T-helper 2 cell treated with Interferon-gamma antibody and Interleukin-4, amounts not matched to agents 5 μg/mL and 100 μg/mL, for 36 hours (primary cell): ENCODE results near the gene BASP1.
A peak's percentile ranks its signal among the peaks of the same experiment; 100 is the strongest.
"Not testable (repeated sequence)": the region's sequence is repeated elsewhere in the genome, so short reads cannot be mapped to it uniquely, and the experiment has no call there.

Experiments used
- DNase-seq: peaks from one replicate; pipeline ENCODE4 v3.0.0; 2021; ENCODE audit warnings: low spot score
- H3K27ac Mint-ChIP-seq: one replicate; pipeline ENCODE4 v1.8.0; 2021; ENCODE audit warnings: mild to moderate bottlenecking, mixed read lengths
- H3K27me3 Mint-ChIP-seq: one replicate; pipeline ENCODE4 v1.8.0; 2021; ENCODE audit warnings: low read depth, mixed read lengths
- H3K36me3 Mint-ChIP-seq: one replicate; pipeline ENCODE4 v1.8.0; 2021; ENCODE audit warnings: low read depth, mixed read lengths
- H3K4me1 Mint-ChIP-seq: one replicate; pipeline ENCODE4 v1.8.0; 2021; ENCODE audit warnings: low read depth, mixed read lengths
- H3K4me3 Mint-ChIP-seq: one replicate; pipeline ENCODE4 v1.8.0; 2022; ENCODE audit warnings: mild to moderate bottlenecking, moderate library complexity, mixed read lengths
- H3K9me3 Mint-ChIP-seq: one replicate; pipeline ENCODE4 v1.8.0; 2021; ENCODE audit warnings: mixed read lengths

The BASP1 gene

DNA sequence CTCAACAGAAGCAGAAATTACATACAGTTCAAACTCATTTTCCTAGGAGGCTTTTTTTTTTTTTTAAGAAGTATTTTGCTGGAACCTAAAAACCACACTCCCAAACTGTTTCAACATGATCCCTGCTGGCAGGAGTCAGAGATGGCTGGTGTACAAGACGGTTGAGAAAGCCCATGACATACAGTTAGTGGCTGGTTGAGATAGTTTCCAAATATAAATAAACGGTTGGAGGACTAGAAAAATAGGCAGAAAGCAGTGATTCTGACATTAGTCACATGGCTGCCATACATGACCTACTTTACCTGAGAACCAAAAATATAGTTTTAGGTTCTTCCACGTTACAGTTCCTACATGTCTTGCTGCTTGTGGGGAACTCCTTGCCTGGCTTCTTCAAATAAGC is 31.7 kb upstream of the BASP1 start:
- H3K4me1 Mint-ChIP-seq: no peaks in the 10 kb centered on the region
- no peaks in the 10 kb centered on the region for H3K36me3 Mint-ChIP-seq
- no peaks in the 10 kb centered on the region for H3K9me3 Mint-ChIP-seq
- no peak for DNase-seq
- no peak overlapping the region for H3K27ac Mint-ChIP-seq
- no peak overlapping the region for H3K4me3 Mint-ChIP-seq
- H3K27me3 Mint-ChIP-seq: no peaks in the 10 kb centered on the region

DNA sequence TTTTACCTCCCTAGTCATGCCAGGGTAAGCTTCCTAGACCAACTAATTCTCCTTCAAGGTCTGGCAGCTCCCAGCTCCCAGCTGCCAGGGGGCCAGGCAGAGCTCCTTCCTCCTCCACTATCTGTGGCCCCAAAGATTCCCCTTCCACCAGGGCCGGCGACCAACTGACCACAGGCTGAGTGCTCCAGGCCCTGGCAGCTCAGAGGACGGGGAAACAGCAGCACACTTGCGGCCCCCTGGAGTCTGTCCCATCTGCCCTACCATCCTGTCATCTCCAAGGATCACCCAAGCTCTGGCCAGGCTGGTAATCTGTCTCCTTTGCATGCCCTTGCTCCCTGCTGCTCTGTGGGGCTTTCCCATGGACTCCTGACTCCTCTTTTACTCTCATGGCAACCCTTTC is 31.2 kb upstream of the BASP1 start:
- Mint-ChIP-seq H3K27ac (no peak overlapping the region), H3K4me1 (no peaks in the 10 kb centered on the region), H3K27me3 (no peaks in the 10 kb centered on the region), H3K36me3 (no peaks in the 10 kb centered on the region), H3K4me3 (no peak overlapping the region), H3K9me3 (no peaks in the 10 kb centered on the region)
- DNase-seq: no peak

DNA sequence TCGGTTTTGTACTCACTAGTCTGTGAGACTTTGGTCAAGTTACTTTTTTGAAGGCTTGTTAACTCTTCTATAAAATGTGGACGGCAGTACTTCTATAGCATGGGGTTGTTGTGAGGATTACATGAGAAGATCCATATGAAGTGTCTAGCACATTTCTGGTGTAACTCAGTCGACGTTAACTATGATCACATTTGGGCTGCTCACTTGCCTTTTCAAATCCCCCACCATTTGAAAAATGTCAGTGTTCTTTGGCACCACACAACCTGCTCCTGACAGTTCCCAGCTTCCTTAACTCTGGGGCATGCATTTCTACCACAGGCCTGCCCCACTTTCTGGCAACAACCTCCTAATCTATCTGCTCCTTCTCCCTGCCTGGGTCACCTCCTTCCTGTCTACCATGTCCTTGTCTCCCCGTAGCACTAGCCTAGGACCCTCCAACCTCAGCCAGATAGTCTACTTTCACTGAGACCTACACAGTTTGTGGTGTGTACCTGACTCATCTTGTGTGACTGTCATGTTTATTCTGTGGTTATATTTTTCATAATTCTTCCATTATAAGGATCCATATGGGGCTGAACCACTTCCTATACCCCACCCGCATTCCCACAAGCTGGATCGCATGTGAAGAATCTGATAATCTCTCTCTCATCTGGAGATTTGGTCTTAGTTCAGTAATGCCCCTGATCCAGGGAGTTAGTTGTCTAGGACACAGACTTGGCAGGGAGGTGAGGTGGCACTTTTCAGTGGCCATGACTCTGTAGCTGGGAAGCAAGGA is 30.2 kb upstream of the BASP1 start:
- no peak for DNase-seq
- Mint-ChIP-seq H3K9me3 (no peaks in the 10 kb centered on the region), H3K36me3 (no peaks in the 10 kb centered on the region), H3K27me3 (no peaks in the 10 kb centered on the region), H3K4me3 (no peak overlapping the region), H3K4me1 (no peaks in the 10 kb centered on the region), H3K27ac (no peak overlapping the region)

DNA sequence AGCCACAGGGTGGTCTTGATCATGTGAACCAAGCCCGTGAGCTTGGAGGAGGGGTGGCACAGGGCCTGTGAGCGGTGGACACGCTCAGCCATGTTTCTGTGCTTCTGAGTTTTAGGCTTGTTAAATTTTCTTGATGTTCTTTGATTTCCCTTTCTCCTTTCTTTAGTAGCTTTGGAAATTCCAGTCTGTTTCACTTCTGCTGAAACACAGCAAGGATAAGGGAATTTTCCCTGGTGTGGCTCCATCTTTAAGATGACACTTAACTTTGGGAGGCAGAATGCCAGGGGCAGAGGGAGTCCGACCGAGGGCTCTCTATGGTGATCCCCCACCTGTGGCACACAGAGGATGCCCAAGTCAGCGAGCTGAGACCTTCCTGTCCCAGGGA is 29.7 kb upstream of the BASP1 start:
- Mint-ChIP-seq H3K4me3 (no peak overlapping the region), H3K36me3 (no peaks in the 10 kb centered on the region), H3K27me3 (no peaks in the 10 kb centered on the region), H3K9me3 (no peaks in the 10 kb centered on the region), H3K27ac (no peak overlapping the region), H3K4me1 (no peaks in the 10 kb centered on the region)
- no peak for DNase-seq

DNA sequence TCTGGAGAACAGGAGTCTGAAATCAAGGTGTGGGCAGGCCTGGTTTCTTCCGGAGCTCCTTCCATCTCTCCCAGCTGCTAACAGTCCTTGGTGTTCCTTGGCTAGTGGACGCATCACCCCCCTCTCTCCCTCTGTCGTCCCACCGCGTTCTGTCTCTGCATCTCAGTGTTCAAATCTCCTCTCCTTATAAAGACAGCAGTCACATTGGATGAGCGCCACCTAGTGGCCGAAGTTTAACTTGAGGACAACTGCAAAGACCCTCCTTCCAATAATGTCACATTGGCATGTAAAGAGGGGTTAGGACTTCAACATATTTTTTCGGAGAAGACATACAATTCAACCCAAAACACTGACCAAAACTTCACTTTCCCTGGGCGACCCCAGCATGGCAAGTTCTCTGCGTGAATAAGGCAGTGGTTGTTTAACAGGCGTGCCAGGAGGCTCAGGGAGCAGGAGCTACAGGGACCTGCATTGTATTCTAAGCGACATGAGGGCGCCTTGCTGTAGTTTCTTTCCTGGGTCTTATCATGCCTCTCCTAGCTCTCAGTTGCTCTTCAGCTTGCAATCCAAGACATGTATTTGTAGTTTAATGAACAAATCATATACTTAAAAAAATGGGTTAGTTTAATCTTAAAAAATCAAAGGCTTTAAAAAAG is 27.9 kb upstream of the BASP1 start:
- peak; percentile 36 for DNase-seq
- no peaks in the 10 kb centered on the region for H3K36me3 Mint-ChIP-seq
- H3K27ac Mint-ChIP-seq: no peak overlapping the region
- H3K4me3 Mint-ChIP-seq: no peak overlapping the region
- no peaks in the 10 kb centered on the region for H3K9me3 Mint-ChIP-seq
- H3K27me3 Mint-ChIP-seq: no peaks in the 10 kb centered on the region
- no peaks in the 10 kb centered on the region for H3K4me1 Mint-ChIP-seq

DNA sequence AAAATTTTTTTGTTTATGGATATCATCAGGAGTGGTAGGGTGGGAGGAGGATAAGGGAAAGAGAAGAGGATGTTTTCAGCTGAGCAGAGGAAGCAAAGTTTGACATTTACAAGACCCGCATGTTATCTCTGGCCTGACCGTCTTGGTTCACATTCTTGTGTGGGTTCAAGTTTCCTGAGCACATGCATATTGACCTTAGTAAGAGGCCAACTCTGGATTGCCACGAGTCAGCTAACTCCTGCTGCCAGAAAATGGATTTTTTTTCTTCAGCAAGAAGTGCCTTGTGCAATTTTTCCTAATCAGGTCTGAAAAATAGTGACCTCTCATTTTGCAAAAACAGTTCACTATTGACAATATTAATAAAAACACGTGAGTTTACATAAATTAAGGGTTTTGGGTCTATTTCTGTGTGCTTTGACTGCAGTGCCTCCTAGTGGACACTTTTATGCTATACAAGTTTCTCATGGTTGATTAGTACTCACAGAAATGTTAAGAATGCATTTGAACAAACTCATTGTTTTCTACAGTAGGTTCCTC is 27.1 kb upstream of the BASP1 start:
- no peaks in the 10 kb centered on the region for H3K27me3 Mint-ChIP-seq
- no peaks in the 10 kb centered on the region for H3K9me3 Mint-ChIP-seq
- no peaks in the 10 kb centered on the region for H3K36me3 Mint-ChIP-seq
- no peaks in the 10 kb centered on the region for H3K4me1 Mint-ChIP-seq
- no peak overlapping the region for H3K27ac Mint-ChIP-seq
- H3K4me3 Mint-ChIP-seq: no peak overlapping the region
- DNase-seq: no peak

DNA sequence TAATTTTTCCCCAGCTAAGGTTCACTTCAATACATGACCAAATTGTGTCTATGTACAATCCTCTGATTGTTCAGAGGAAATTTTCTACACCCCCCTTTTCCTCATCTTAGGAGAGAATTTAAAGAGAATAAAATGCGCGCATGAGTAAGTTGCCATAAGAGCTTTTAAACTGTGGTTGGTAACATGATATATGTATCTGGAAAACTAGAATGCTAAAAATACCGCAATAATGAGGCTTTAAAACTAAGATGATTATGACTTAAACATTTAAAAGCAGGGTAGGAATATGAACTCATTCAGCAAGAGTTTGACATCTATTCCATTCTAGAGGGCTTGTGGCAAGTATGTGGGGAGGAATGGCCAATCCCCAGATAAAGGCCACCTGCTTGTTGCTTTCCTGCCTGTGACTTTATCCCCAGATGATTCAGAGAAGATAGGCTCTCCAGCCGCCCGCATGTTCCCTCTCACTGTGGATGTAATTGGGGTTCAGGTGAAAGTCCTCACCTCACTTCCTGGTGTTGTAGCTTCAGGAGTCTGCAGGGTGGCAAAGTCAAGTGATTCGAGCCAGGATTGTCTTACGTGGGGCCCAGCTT is 26.5 kb upstream of the BASP1 start:
- no peak overlapping the region for H3K4me3 Mint-ChIP-seq

DNA sequence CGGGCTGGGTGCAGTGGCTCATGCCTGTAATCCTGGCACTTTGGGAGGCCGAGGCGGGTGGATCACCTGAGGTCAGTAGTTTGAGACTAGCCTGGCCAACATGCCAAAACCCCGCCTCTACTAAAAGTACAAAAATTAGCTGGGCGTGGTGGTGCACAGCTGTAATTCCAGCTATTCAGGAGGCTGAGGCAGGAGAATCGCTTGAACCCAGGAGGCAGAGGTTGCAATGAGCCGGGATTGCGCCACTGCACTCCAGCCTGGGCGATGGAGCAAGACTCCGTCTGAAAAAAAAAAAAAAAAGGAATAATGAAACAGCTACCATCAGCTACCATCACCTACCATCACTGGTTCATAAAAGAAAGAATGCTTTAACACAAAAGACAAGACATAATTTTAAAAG is 25.9 kb upstream of the BASP1 start:
- not testable (repeated sequence) for H3K4me1 Mint-ChIP-seq, H3K27ac Mint-ChIP-seq, DNase-seq, H3K4me3 Mint-ChIP-seq, H3K9me3 Mint-ChIP-seq, H3K36me3 Mint-ChIP-seq, H3K27me3 Mint-ChIP-seq

More for the DNA sequence above, 26.5 kb upstream of the BASP1 start:
- no peaks in the 10 kb centered on the region for H3K4me1 Mint-ChIP-seq
- no peaks in the 10 kb centered on the region for H3K27me3 Mint-ChIP-seq
- no peaks in the 10 kb centered on the region for H3K36me3 Mint-ChIP-seq
- no peak overlapping the region for H3K27ac Mint-ChIP-seq
- H3K9me3 Mint-ChIP-seq: no peaks in the 10 kb centered on the region
- no peak for DNase-seq

DNA sequence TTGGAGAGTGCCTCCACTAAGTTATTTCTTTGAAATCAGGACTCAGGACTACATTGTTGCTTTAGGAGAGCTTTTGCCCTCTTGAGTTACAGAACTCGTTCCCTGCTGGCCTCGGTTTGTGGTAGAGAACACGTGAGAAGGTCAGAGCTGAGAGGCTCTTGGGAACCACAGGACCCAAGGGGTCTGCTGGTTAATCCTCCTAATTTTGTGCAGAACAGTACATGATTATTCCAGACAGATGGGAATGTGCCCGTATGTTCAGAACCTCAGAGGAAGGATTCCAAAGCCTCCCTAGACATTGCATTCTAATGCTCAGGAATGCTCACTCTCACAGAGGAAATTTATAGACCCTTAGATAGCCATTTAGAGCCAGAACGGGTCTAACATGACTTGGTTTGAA is 25.2 kb upstream of the BASP1 start:
- no peaks in the 10 kb centered on the region for H3K4me1 Mint-ChIP-seq
- no peaks in the 10 kb centered on the region for H3K27me3 Mint-ChIP-seq
- H3K9me3 Mint-ChIP-seq: no peaks in the 10 kb centered on the region
- H3K36me3 Mint-ChIP-seq: no peaks in the 10 kb centered on the region
- no peak overlapping the region for H3K27ac Mint-ChIP-seq
- no peak for DNase-seq
- H3K4me3 Mint-ChIP-seq: no peak overlapping the region

DNA sequence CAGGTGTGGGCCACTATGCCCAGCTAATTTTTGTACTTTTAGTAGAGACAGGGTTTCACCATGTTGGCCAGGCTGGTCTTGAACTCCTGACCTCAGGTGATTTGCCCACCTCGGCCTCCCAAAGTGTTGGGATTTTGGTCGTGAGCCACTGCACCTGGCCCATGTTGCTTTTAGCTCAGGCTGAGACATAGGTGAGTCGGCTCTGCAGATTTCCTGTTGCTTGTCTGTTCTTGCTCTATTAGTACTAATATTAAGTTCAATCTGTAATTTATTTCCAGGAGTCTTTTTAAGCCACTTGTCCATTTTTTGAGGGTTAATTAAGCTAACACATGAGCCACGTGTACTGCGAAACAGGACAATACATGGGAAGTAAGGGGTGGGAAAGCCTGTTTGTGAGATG is 21.4 kb upstream of the BASP1 start:
- Mint-ChIP-seq H3K27me3 (no peaks in the 10 kb centered on the region), H3K4me3 (no peak overlapping the region), H3K9me3 (no peaks in the 10 kb centered on the region), H3K27ac (no peak overlapping the region), H3K36me3 (no peaks in the 10 kb centered on the region), H3K4me1 (no peaks in the 10 kb centered on the region)
- DNase-seq: no peak

DNA sequence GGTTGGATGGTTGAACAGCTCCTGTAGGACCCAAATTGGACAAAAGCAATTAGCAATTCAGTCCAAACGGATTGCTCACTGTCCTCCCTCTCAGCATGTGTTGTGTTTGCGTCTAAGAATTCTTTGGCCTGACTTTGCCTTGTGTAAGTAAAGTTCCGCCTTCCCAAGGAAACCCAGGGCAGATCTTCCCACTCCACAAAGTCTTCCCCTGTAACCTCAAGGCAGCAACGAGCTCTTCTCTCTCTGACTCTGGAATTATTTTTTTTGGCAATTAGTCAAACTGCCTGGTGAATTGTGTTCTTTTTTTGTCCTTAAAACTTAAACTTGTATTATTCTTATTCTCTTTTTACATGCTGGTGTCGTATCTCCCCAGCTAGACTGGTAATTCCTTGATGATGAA is 20.7 kb upstream of the BASP1 start:
- no peak for DNase-seq
- Mint-ChIP-seq H3K27ac (no peak overlapping the region), H3K4me1 (no peaks in the 10 kb centered on the region), H3K9me3 (no peaks in the 10 kb centered on the region), H3K4me3 (no peak overlapping the region), H3K36me3 (no peaks in the 10 kb centered on the region), H3K27me3 (no peaks in the 10 kb centered on the region)

DNA sequence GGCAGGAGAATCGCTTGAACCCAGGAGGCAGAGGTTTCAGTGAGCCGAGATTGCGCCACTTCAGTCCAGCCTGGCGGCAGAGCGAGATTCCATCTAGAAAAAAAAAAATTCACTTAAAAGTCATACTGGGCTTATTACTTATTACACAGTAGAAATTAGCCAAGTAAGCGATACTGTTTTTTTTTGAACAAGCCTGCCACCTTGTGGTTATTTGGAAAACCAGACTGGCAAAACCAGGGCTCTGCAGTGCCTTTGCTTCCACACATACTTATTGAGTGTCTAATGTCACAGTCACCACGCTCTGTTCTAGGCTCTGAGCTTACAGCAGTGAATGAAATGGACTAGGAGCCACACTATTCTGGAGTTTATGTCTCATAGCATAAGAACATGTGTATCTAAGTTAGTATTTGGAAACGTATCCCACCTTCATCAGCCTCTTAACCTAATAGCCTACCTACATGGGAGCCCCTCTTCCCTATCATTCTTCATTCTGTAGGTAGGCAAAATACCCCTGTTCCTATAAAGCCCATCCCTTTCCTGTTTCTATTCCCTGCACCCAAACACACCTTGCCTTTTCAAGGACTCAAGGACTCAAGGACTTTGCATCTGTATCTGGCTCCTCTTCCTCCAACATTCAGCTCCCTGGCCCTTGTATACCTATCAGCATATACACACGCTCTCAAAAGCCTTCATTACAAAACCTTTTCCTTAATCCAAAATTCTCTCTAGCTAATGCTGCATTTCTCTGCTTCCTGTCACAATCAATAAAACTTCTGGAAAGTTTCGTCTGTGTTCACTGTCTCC is 13.9 kb upstream of the BASP1 start:
- H3K9me3 Mint-ChIP-seq: no peaks in the 10 kb centered on the region
- no peaks in the 10 kb centered on the region for H3K36me3 Mint-ChIP-seq
- H3K4me3 Mint-ChIP-seq: no peak overlapping the region
- no peak for DNase-seq
- H3K27ac Mint-ChIP-seq: no peak overlapping the region
- H3K27me3 Mint-ChIP-seq: no peaks in the 10 kb centered on the region
- no peaks in the 10 kb centered on the region for H3K4me1 Mint-ChIP-seq

DNA sequence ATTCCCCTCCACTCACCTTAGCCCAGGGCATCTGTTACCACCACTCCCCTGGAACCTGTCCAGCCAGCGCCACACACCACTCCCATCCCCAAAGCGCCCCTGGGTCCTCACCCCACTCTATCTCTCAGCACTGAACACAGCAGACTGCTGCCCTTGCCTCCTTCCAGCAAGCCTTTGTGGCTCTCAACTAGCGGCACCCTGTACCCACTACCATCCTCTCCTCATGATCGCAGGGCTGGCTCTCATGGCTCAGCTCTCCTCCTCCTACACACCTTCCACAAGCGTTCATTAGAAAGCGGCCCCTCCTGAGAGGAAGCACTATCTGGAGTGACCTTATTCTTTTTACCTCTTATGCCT is 13.3 kb upstream of the BASP1 start:
- no peaks in the 10 kb centered on the region for H3K4me1 Mint-ChIP-seq
- DNase-seq: no peak
- no peak overlapping the region for H3K27ac Mint-ChIP-seq
- no peaks in the 10 kb centered on the region for H3K9me3 Mint-ChIP-seq
- H3K36me3 Mint-ChIP-seq: no peaks in the 10 kb centered on the region
- no peak overlapping the region for H3K4me3 Mint-ChIP-seq
- H3K27me3 Mint-ChIP-seq: no peaks in the 10 kb centered on the region

DNA sequence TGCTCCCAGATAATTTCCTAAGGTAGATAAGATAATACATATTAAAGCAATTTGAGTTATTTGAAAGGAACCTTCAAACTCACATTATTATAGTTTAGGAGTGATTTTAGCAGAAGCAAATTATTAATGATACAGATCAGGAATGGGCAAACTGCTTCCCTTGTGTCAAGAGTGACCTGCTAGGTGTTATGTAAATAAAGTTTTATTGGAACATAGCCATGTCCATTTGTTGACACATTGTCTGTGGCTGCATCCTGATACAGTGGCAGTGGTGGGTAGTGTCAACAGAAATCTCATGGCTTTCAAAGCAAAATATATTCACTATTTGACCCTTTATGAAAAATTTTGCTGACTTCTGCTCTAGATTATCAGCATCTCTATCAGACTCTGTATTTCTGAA is 11.4 kb upstream of the BASP1 start:
- Mint-ChIP-seq H3K36me3 (no peaks in the 10 kb centered on the region), H3K9me3 (no peaks in the 10 kb centered on the region), H3K27ac (no peak overlapping the region), H3K27me3 (no peaks in the 10 kb centered on the region), H3K4me3 (no peak overlapping the region), H3K4me1 (no peaks in the 10 kb centered on the region)
- DNase-seq: no peak
